ENCODE data around the gene DDX31. TPM values are rescaled to one million over a fixed set of nuclear protein-coding genes. Genes with fewer than 3 reads are reported as not detected.

DDX31 gene
- total RNA-seq, 1 experiment from 2014 or later, result 28.4 TPM

DNA sequence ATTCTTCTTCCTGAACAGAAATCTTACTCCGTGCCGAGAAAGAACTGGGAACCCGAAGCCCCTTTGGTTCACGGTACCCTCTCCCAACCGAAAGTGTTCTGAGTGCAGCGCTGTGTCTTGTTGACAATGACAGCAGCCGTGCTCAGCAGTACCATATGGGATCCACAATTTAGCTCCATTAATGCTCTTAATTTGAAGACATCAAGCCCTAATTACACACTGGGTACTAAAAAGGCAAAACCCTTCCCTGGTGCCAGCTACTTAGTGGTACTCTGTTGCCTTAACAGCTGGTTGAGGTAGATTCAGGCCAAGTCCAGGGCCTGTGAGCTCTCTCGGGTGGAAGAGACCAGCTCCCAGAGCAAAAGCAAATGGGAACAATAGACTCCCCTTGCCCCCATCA lies 24.5 kb downstream of the DDX31 start:
- Histone ChIP-seq H3K23ac (ENCODE audit: insufficient read length, low read depth, low read length) (no peak overlapping the region), H3T11ph (ENCODE audit: low read length) (no peak overlapping the region), H3K4me1 (ENCODE audit: insufficient read depth, low read length) (no peaks in the 10 kb centered on the region), H4K91ac (ENCODE audit: insufficient read length, low read depth, low read length) (no peak overlapping the region), H3K4me2 (ENCODE audit: insufficient read depth, insufficient read length, low read length) (no peak overlapping the region), H3K27me3 (ENCODE audit: insufficient read depth, low read length) (no peaks in the 10 kb centered on the region), H4K8ac (replicated peaks; ENCODE audit: insufficient read length, low read depth, low read length) (no peak overlapping the region), H3K4ac (ENCODE audit: low read depth, low read length) (no peak overlapping the region), H3K18ac (ENCODE audit: insufficient read length, low read depth, low read length) (no peak overlapping the region), H4K20me1 (ENCODE audit: control insufficient read depth, insufficient read depth, insufficient read length) (no peaks in the 10 kb centered on the region), H2BK5ac (ENCODE audit: insufficient read length, low read length) (no peak overlapping the region), H3K56ac (ENCODE audit: insufficient read length, low read depth, low read length) (no peak overlapping the region), H3K14ac (ENCODE audit: insufficient read depth, low read length) (no peak overlapping the region), H3K27ac (ENCODE audit: insufficient read length, low read depth, low read length) (no peak overlapping the region), H4K5ac (ENCODE audit: insufficient read length, low read depth, low read length) (no peak overlapping the region), H2AFZ (ENCODE audit: low read length) (no peak overlapping the region), H3K23me2 (ENCODE audit: insufficient read length, low read depth, low read length, poor library complexity, severe bottlenecking) (no peaks in the 10 kb centered on the region), H2BK15ac (ENCODE audit: low read depth, low read length) (no peak overlapping the region; the same call in 1 of the 2 replicates), H3K9ac (ENCODE audit: extremely low read depth, insufficient read length, low read length) (no peak overlapping the region), H3K79me1 (ENCODE audit: insufficient read depth, low read depth, low read length, poor library complexity, severe bottlenecking) (no peaks in the 10 kb centered on the region), H2BK120ac (ENCODE audit: low read depth, low read length, poor library complexity, severe bottlenecking) (no peak overlapping the region), H2BK12ac (ENCODE audit: insufficient read length, low read depth, low read length) (no peak overlapping the region), H2BK20ac (ENCODE audit: low read depth, low read length, poor library complexity, severe bottlenecking) (no peak overlapping the region), H3K9me3 (ENCODE audit: control insufficient read depth, low read depth, low read length) (no peaks in the 10 kb centered on the region), H2AK5ac (ENCODE audit: insufficient read length, low read length) (no peak overlapping the region), H3K79me2 (ENCODE audit: insufficient read depth, low read length) (no peaks in the 10 kb centered on the region)
- TF ChIP-seq, protein P1, sequence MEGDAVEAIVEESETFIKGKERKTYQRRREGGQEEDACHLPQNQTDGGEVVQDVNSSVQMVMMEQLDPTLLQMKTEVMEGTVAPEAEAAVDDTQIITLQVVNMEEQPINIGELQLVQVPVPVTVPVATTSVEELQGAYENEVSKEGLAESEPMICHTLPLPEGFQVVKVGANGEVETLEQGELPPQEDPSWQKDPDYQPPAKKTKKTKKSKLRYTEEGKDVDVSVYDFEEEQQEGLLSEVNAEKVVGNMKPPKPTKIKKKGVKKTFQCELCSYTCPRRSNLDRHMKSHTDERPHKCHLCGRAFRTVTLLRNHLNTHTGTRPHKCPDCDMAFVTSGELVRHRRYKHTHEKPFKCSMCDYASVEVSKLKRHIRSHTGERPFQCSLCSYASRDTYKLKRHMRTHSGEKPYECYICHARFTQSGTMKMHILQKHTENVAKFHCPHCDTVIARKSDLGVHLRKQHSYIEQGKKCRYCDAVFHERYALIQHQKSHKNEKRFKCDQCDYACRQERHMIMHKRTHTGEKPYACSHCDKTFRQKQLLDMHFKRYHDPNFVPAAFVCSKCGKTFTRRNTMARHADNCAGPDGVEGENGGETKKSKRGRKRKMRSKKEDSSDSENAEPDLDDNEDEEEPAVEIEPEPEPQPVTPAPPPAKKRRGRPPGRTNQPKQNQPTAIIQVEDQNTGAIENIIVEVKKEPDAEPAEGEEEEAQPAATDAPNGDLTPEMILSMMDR (conservative IDR thresholded peaks at IDR 0.05), result no peak
- Mint-ChIP-seq H3K27me3 (ENCODE audit: low read depth) (no peaks in the 10 kb centered on the region), H3K27ac (no peak overlapping the region; a peak in 1 of 7 replicates), H3K36me3 (ENCODE audit: insufficient read depth in 1 of 3, low read depth in 3 of 3) (peaks cover 24 to 72% (median 56%) of the 10 kb centered on the region in 3 experiments), H3K9me3 (no peaks in the 10 kb centered on the region), H3K4me1 (no peaks in the 10 kb centered on the region), H3K4me3 (no peak overlapping the region)
- WGBS (ENCODE audit: extremely low coverage, insufficient read length, low lambda C conversion rate), result no CpG with 5 or more reads among the region's 8 CpGs
- DNase-seq, result no peak
